Measurements from ENCODE around the gene SLC34A1. TPM values are rescaled to one million over a fixed set of nuclear protein-coding genes. Genes with fewer than 3 reads are reported as not detected.
A peak's percentile ranks its signal among the peaks of the same experiment; 100 is the strongest.

Gene SLC34A1
- total and polyA plus RNA-seq, 2 donors (not counting 1 experiment from before 2014, with no cell fraction given), result 0.06 TPM; not detected in 1

DNA sequence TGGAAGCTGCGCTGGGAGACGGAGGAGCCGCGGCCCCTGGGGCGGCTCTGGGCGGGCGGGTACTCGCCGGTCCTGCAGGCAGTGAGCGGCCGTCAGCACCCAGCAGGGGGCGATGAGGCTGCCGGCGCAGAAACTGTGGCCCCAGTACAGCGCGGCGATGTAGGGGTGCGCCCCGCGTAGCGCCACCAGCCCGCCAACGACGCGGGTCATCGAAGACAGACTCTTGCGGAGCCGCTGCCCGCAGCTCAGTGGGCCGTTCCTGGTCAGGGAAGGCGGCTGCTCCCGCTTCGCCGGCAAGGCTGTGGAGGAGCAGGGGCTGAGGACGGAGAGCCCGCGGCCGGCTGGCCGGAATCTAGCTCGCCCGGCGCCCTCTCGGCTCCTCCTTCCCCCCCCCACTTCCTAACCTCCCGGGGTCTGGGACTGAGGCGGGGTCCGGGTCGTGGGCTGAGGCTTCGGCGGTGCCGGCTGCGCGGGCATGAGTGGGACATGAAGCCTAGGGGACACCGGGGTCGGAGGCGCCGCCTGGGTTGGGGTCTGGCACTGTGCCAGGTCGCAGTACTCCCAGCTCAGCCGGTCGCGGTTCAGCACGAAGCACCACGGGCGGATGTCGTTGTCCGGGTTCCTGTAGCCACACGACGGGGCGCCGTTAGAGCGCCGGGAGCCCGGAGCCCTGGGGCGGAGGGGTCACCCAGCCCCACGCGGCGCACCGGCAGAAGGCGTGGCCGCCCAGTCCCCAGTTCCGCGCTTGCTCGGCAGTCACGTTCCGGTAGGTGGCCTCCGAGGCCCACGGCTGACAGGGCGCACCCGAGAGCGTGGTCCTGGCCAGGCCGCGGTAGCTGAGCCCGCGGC is 19.8 kb downstream of the SLC34A1 start:
- H4K20me1 ChIP-seq (ENCODE audit: control insufficient read depth, insufficient read depth, low read length, poor library complexity, severe bottlenecking), result no peaks in the 10 kb centered on the region
- ChIA-PET CTCF (interaction anchor here (0.6 to 12.7 kb wide), 46 partner anchors 8 to 709 kb away, joined by 3 to 628 read pairs (median 4); partner anchors contain the start of genes DDX41, DOK3, GRK6 and PDLIM7), POLR2A (interaction anchor here (0.5 to 5.6 kb wide), 14 partner anchors 14 to 333 kb away, joined by 3 to 87 read pairs (median 6); partner anchors contain the start of gene GRK6)
- Mint-ChIP-seq H3K9me3 (ENCODE audit: insufficient read depth) (no peaks in the 10 kb centered on the region), H3K4me3 (peak overlapping the region; percentile 84), H3K27me3 (peaks cover 14% of the 10 kb centered on the region), H3K4me1 (peaks cover 39% of the 10 kb centered on the region), H3K27ac (peak overlapping the region; percentile 32)
- peaks cover 0 to 19% (median 0%) of the 10 kb centered on the region in 3 donors for H3K9me3 ChIP-seq (ENCODE audit: control extremely low read depth in 1 of 3, control insufficient read depth in 2 of 3, insufficient read depth in 1 of 3, low read length in 2 of 3)
- peak overlapping the region; percentile 77 for H2AFZ ChIP-seq (ENCODE audit: insufficient read depth, low read depth, low read length, poor library complexity, severe bottlenecking)
- peaks cover 0 to 37% (median 9%) of the 10 kb centered on the region in 4 experiments for H3K27me3 ChIP-seq (replicated peaks in 1 of 4; ENCODE audit: control extremely low read depth in 1 of 4, control insufficient read depth in 3 of 4, insufficient read depth in 4 of 4, low read length in 3 of 4)
- WGBS (ENCODE audit: insufficient coverage), result under 1% methylated on average over 93 of the region's 93 CpGs
- intact Hi-C loops (cut with micrococcal nuclease), result loop anchor here (1.0 to 10.0 kb wide), 7 partner anchors 14 to 289 kb away; partner anchors contain the start of genes B4GALT7, GRK6 and PRR7
- H3K36me3 ChIP-seq (replicated peaks in 1 of 2; ENCODE audit: control extremely low read depth in 1 of 2, control insufficient read depth in 1 of 2, extremely low read depth in 1 of 2, insufficient read depth in 2 of 2, low read length in 1 of 2), result no peaks in the 10 kb centered on the region
- ATAC-seq (ENCODE audit: low read depth), result peak; percentile 82
- TF ChIP-seq EZH2 (IDR thresholded peaks at IDR 0.05; ENCODE audit: borderline replicate concordance, insufficient read depth, low read depth, low read length, poor library complexity, severe bottlenecking), result no peak
- TF ChIP-seq, protein P1, sequence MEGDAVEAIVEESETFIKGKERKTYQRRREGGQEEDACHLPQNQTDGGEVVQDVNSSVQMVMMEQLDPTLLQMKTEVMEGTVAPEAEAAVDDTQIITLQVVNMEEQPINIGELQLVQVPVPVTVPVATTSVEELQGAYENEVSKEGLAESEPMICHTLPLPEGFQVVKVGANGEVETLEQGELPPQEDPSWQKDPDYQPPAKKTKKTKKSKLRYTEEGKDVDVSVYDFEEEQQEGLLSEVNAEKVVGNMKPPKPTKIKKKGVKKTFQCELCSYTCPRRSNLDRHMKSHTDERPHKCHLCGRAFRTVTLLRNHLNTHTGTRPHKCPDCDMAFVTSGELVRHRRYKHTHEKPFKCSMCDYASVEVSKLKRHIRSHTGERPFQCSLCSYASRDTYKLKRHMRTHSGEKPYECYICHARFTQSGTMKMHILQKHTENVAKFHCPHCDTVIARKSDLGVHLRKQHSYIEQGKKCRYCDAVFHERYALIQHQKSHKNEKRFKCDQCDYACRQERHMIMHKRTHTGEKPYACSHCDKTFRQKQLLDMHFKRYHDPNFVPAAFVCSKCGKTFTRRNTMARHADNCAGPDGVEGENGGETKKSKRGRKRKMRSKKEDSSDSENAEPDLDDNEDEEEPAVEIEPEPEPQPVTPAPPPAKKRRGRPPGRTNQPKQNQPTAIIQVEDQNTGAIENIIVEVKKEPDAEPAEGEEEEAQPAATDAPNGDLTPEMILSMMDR (IDR thresholded peaks at IDR 0.05), result peak; percentile 70
- DNase-seq, result peak; percentile 91
- peak overlapping the region; percentile 14 to 68 (median 61) for H3K4me3 ChIP-seq (ENCODE audit: control extremely low read depth in 1 of 5, extremely low read depth in 1 of 5, insufficient read depth in 1 of 5, low read depth in 2 of 5, low read length in 4 of 5)
- H3K9ac ChIP-seq (ENCODE audit: low read length), result peak overlapping the region; percentile 66
- peak overlapping the region in 1 of 2 donors; percentile 48 for H3K27ac ChIP-seq (ENCODE audit: low read length in 2 of 2)
- peak overlapping the region; percentile 96 for H3K4me2 ChIP-seq (replicated peaks; ENCODE audit: low read depth, low read length, poor library complexity, severe bottlenecking)
- H3K79me2 ChIP-seq (ENCODE audit: control insufficient read depth, insufficient read depth, low read length), result no peaks in the 10 kb centered on the region
- H3K4me1 ChIP-seq (ENCODE audit: control insufficient read depth in 2 of 2, insufficient read depth in 2 of 2, low read length in 2 of 2), result peaks cover 38 to 50% of the 10 kb centered on the region in 2 donors
